Medulla oblongata (tissue), 1 donor: ENCODE data around the gene RPGRIP1L.

Experiments
- DNase-seq: peaks from one replicate; pipeline ENCODE4 v3.0.0-alpha.2; 2015; ENCODE audit errors: extremely low spot score

The RPGRIP1L gene

DNA sequence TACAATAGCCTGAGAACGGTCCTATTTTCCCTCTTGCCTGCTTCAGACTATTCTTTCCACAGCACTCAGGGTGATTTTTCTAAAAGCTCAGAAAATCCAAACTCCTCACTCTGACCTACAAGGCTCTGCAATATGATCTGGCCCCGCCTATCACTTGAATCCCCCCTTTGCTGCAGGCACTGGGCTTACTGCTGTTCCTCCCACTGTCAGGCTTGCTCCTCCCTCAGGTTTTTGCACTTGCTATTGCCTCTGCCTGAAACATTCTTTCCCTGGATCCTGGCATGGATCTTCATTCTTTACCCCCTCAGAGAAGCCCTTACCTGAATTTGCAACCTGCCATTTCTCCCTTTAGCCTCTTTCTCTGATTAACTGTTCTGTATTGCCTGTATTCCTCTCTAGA is 52.3 kb downstream of the RPGRIP1L start:
- no peak for DNase-seq

DNA sequence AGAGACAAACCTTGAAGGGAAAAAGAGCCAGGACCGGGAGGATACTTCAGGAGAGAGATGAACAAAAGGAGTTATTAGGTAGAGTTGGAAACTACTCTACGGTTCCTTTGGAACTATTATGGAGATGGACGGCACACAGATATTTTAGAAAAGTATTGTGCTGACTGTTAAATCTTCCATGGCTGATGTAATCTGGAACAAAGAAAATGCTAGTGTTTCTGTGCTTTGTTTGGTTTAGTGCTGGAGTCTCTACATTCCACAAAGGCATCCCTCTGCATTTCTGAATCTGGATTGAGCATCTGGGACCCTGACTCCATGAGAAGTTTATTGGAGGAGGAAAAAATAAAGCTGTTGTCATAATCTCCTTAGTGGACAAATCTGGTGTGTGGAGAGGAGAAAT is 57.2 kb downstream of the RPGRIP1L start:
- no peak for DNase-seq

DNA sequence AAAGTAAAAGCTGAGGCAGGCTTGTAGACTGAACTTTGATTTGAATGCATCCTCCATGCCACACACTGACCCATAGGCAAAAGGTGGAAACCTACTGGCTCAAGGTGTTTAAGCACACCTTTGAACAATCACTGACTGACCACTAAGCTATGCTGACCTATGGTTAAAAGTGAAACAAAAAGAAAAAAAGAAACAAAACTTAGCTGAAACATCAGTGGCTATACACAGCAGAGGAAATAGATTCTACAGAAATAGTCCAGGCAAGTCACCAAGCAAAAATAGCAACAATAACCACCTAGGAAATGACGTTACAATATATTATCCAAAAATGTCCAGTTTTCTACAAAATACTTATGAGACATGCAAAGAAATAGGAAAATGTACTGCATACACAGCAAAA is 60.2 kb downstream of the RPGRIP1L start:
- DNase-seq, result no peak

DNA sequence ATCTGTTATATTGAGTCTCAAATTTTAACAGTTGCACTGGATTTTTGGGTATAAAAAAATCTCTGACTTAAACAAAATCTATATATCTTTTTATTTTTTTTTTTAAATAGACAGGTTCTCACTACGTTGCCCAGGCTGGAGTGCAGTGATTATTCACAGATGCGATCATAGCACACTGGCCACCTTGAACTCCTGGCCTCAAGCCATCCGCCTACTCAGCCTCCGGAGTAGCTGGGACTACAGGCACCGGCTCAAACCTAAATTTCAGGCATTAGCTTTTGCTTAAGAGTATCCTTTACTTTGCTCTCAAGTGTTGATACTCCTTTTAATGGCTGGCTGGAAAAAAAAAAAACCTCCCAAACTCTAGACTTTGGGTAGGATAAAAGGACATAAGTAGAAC is 61.6 kb downstream of the RPGRIP1L start:
- DNase-seq, result no peak

DNA sequence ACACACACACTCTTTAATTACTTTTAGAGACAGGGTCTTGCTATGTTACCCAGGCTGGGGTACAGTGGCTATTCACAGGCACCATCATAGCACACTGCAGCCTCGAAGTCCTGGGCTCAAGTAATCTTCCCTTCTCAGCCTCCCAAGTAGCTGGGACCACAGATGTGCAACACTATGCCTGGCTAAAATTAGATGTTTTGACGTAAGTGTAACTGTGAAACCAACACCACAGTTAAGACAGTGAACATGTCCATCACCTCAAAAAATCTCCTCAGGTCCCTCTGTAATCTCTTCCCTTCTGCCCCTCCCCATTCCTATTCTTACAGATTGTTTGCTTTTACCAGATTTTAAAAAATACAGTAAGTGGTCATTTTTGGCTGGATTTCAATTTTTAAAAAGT is 66.7 kb downstream of the RPGRIP1L start:
- DNase-seq, result no peak

DNA sequence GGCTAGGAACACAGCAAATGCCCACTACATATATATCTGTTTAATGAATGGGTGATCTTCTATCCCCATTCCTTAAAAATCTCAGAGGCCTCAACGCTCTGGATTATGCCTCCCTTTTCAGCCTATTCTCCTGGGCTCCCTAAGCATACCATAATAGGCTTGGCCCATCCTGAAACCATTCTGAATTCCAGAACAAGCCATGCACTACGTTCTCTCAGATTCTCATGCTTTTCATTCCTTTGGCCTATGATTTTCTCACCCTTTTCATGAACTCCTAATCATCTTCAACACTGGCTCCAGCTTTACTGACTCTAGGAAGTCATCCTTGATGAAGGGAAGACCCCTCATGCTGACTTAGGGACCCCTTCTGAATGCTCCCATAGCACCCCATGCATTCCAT is 71.1 kb downstream of the RPGRIP1L start:
- no peak for DNase-seq

DNA sequence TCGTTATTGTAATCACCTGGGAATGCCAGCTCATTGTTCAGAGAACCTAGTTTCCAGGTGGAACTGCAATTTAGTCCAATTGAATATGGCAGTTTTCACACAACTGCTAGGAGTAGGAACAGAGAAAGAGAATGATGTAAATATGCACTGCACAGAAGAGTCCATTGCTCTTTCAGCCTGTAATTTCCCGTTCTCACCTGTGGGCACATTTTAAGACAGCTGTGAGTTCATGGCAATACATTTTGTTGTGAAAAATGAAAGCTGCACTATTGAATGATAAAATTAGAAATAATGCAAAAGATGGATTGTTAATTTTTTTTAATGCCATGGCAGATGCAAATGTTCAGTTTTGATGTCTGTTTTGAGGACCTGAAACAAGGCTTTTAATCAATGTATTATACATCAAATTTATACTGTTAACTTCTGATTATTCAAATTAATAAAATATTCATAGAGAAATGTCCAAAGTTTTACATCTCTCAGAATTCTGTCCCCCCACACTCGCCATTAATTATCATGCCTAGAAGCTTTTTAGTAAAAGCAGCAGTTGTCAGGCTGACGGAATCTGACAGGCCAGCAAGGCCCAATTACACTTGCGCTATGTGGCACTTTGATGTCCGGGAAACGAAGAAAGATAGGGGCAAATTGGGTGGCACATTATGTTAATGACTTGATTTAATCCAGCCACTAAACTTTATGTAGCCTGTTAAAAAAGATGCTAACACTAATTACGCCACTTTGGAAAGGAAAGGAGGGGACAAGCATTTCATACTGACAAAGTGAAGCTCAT is 72.2 kb downstream of the RPGRIP1L start:
- DNase-seq, result no peak

DNA sequence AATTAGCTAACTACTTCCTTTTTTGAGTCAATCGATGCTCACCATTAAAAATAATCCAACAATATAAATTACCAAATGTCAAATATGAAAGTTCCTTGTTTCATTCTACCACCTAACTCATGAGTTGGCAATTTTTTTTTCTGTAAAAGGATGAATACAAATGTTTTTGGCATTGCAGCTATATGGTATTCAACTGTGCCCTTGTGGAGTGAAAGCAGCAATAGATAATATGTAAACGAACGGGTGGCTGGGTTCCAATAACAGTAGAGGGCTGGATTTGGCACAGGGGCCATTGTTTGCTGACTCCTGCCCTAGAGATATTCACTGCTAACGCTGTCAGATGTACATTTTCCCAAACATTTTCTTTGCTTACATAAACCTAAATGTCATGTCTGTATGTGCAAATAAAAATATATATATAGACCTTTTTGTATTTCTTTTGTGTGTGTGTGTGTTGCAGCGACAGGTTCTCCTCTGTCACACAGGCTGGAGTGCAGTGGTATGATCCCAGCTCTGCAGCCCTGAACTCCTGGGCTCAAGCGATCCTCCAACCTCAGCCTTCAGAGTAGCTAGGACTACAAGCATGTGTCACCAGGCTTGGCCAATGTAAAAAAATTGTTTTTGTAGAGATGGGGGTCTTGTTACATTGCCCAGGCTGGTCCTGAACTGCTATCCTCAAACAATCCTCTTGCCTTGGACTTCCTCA is 73.9 kb downstream of the RPGRIP1L start:
- DNase-seq, result no peak

DNA sequence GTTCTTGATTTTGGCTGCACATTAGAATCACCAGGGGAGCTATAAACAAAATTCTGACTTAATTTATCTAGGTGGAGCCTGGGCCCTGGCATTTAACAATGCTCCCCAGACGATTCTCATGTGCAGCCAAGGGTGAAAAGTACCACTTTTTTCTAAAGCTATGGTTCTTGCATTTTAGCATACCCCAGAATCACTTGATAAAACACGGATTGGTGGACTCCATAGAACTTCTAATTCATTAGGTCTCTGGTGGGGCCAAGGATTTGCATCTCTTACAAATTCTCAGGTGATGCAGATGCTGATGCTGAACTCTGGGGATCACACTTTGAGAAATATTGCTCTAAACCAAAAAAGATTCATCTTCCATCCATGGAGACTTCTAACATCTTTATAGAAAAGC is 74.5 kb downstream of the RPGRIP1L start:
- no peak for DNase-seq

DNA sequence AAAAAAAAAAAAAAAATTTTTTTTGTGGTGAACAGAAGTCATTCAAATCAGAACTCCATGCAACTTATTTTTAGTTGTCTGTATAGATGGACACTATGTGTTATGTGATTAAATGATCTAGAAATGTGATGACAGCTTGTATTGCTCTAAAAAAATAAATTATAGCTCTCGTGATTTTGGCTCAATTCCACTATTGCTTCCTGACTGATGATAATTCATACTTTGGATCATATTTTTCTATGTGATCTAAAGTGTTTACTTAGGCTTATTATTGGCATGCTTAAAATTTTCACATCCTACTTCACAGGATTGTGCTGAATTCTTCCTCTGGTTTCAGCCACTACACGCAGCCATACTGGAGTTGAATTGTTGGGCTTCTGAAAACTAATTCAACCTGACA is 76.8 kb downstream of the RPGRIP1L start:
- DNase-seq, result no peak

DNA sequence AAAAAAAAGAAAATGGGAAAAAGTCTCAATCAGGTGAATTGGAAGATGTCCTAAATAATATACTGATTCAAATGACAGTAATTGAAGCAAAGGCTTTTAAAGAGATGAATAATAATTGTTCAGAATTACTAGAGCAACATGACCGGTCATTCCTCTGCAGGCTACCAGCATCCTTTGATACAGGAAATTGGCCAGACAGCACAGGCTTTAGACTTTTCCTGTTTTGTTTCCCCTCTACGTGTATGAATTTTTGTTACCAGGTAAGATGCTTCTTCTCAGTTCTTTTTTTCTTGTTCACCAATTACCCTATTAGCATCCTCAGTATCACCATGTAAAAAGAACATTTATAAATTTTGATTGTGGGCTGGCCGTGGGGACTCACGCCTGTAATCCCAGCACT is 77.5 kb downstream of the RPGRIP1L start:
- no peak for DNase-seq

DNA sequence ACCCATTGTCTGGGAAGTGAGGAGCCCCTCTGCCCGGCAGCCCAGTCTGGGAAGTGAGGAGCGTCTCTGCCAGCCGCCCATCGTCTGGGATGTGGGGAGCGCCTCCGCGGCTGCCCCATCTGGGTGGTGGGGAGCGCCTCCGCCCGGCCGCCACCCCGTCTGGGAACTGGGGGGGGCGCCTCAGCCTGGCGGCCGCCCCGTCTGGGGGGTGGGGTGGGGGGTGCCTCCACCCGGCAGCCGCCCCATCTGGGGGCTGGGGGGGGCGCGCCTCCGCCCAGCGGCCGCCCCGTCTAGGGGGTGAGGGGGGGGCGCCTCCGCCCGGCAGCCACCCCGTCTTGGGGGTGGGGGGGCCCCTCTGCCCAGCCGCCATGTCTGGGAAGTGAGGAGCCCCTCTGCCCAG is 78.4 kb downstream of the RPGRIP1L start:
- no peak for DNase-seq

DNA sequence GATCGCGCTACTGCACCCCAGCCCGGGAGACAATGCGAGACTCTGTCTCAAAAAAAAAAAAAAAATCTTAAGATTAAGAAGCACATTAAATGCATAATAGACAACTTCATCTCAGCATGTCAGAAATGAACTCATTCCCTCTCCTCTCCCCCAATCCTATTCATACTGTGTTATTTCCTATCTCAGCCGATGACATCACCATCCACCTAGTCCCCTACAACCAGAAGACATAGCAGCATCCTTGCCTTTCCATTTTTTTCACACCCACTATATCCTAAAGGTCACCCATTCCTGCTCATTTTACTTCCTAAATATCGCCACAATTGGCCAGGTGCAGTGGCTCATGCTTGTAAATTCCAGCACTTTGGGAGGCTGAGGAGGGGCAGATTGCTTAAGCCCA is 81.3 kb downstream of the RPGRIP1L start:
- DNase-seq, result no peak

DNA sequence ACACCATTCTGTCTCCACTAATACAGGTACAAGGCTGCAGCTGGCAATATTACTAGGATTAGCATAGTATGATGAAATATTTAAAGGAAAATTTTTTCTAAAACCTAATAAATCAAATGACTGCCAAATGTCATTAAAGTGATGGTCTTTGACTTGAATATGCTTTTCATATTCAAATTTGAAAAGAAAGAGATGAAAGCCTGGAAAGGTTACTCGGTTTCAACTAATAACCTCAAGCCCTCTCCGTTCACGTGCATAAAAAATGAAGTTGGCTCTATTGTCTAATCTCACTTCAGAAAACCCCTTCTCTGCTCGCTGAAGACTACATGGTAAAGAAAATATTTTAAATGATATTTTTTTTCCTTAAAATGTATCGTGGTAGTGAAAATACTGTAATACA is 83.2 kb downstream of the RPGRIP1L start:
- DNase-seq, result no peak

DNA sequence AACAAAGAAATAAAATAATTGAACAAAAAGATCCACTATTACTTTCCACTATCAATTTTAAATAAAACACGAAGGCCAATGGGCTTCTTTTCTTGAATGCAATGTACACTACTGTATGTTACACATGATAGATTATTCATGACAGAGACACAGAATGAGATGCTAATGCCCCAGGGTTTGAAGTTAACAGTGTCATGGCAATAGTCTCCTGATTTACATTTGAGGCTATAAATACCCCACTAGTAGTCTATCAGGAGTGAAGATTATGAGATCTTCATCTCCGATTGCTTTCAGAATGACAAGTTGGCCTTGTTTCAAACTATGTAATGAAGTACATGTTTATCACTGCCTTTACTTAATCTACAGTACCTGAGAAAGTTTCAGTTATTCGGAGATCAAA is 84.4 kb downstream of the RPGRIP1L start:
- no peak for DNase-seq

DNA sequence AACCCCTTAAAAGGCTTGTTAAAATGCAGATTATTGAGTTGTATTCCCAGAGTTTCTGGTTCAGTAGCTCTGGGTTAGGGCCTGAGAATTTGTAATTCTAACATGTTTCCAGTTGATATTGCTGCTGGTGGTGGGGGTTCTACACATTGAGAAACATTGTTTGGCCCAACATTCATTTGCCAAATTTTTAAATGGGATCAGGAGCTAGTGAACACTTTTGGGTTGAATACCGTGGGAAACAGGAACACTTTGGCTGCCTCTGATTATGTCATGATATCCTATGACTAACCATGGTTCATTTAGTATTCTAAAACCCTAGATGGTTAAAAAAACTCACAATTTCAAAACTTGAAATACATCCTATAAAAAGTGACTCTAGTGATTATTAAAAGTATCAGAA is 89.3 kb downstream of the RPGRIP1L start:
- DNase-seq, result no peak

DNA sequence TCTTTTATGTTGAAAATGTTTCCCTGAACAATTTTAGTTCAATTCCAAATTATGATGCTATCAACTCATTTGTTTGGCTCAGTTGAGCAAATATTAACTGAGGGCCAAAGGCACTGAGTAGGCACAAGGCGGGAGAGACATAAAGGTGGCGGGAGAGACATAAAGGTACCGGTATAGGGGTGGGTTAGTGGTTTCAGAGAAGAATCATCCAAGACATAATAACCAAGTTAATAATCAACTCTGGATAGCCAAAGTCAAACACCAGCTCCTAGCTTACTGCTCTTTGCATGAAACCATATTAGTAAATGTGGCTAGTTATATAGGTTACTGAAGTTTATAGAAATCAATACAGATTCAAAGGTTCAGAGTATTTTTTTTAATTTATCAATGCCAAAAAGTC is 91.7 kb downstream of the RPGRIP1L start:
- no peak for DNase-seq

DNA sequence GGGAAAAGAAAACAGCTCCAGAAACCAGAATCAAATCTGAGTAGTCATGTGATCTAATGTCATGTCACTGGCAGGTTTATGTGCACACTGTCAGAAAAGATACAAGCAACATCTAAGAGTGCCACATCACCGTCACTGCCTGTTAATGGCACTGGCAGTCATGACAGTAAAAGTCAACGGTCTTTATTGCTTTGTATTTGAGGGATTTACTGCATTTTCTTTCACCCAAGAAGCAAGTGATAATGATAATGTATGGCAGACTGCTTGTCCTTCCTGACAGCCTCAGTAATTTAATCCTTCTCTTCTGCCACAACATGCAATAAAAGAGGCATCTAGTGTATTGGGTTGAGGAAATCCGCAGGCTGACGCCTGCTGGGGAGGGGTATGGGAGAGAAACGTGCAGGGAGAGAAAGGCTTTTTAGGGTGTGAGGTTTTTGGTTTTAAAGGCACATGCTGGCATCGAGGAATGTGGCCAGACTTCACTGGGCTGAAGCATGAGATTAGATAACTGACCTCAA is 92.4 kb downstream of the RPGRIP1L start:
- DNase-seq, result no peak

DNA sequence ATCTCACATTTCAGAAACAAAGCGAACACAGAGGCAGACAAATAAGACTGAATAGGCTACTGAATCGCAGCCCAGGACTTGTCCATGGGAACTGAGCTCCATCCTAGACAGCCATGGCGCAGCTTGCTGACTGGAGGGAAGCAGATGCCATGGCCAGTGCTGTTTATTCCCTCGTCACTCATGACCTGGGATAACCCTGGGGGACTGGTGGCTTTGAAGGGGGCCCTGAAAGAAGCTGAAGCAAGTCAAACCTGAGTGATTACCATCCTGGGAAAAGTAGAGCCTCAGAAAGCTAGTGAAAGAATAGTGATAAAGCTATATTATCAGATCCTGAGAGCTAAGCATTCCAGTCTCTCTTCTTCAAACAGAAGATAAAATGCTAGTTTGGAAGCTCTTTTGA is 94.1 kb downstream of the RPGRIP1L start:
- DNase-seq, result no peak

DNA sequence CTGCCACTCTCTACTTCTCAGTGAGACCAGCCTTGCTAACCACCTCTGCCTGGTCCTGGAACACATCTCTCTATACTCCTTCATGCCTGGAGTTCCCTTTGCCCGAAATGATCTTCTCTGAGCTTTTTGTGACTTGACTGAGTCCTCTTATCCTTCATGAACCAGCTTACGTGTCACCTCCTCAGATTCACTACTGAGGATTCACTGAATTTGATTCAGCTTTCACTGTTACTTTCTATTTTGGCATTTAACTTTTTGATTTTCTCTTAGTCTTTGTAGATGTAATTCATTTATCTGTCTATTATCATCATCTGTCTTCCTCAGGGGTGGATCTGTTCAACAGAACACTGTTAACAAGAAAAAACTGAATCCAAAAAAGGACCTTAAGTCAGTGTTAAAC is 95.6 kb downstream of the RPGRIP1L start:
- DNase-seq, result no peak

DNA sequence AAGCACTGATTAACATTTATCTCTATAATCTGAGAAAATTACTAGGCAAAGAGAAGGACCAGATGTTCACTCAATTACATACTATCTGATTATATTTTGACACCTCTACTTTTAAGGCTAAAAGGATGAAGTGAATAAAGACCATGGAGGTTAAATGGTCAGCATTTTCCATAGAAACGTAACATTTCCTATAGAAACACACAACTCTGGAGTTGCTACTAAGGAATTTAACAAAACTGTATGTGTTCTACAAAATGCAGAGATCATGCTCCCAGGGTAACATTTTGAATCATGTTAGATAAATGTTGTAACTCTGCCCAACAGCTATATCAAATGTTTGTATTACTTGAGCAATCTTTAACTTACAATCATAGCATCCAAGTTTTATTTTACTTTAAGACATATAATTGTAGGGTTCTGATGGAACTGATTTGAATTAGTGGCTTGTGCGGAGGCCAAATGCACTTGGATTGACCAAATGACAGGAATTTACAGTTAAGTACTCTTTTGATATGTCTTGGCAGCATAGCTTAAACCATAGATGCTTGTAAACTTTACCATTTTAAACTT is 97.7 kb downstream of the RPGRIP1L start:
- DNase-seq, result no peak

DNA sequence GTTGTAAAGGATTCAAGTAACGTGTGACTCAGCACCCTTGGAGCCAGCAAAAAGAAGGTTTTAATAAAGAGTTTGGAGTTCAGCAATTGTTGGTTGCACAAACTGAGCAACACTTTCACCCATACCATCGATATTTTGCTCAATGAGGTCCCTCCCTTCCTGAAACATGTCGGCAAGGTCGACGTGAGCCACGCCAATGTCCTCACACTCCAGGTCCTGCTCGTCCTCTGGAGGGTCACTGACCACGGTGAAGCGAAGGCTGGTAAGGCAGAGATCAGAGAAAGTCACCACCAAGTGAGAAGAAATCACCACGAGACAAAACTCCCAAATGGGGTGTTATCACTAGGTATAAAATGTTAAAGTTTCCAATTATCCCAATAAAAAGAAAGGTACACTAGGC is 98.3 kb downstream of the RPGRIP1L start:
- no peak for DNase-seq

DNA sequence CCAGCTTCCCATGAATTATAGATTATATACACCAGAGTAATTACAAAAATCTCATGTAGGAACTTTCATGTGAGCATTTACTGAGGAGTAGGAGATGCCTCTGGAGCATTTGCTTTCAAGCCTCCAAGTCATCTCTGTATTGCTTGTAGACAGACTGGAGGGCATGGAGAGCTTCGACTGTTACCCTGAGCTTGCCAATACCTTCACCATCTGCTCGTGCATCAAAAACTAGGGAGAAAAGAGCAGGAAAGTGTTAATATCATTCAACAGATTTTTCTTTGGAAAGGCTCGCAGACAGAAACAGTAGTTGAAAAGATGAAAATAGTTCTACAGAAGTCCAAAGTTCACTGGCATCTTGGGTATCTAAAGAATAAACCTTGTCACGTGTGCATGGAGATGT is 101.7 kb downstream of the RPGRIP1L start:
- DNase-seq, result no peak
